HTERT RPE-1 (cell line): ENCODE results near the gene ZBTB46.
"Not testable (repeated sequence)": the region's sequence is repeated elsewhere in the genome, so short reads cannot be mapped to it uniquely, and the experiment has no call there.

ENCODE experiments used
- in situ Hi-C: fragments of 300-500 bp; cut with MboI; formaldehyde crosslinking; loops from 4 replicates; pipeline ENCODE4 v1.14.3; 2020; ENCODE audit warnings: low sequenced_read_pairs

The ZBTB46 gene

DNA sequence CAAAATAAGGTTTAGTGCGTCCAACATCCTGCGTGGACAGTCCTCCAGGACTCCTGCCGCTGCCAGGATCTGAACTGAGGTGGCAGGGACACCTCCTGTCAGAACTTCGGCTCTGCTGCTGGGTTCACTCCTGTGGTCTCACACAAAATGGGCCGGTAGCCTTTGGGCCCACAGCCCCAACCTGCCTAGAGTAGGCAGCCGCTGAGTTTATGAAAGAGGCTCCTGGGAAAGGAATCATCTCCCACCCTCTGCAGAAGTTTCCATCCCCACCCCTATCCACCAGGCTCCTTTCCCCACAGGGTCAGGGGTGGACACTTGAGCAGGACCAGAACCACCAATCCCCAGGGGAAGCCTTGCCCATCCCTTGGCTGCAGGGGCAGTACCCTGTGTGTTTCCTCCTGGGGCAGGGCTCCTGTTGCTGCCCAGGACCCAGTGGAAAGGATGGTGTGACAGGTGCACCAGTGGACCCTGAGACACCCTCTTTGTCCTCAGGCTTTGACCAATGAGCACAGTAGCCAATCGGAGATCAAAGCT is 28.2 kb upstream of the ZBTB46 start:
- in situ Hi-C loops: no loop called here

DNA sequence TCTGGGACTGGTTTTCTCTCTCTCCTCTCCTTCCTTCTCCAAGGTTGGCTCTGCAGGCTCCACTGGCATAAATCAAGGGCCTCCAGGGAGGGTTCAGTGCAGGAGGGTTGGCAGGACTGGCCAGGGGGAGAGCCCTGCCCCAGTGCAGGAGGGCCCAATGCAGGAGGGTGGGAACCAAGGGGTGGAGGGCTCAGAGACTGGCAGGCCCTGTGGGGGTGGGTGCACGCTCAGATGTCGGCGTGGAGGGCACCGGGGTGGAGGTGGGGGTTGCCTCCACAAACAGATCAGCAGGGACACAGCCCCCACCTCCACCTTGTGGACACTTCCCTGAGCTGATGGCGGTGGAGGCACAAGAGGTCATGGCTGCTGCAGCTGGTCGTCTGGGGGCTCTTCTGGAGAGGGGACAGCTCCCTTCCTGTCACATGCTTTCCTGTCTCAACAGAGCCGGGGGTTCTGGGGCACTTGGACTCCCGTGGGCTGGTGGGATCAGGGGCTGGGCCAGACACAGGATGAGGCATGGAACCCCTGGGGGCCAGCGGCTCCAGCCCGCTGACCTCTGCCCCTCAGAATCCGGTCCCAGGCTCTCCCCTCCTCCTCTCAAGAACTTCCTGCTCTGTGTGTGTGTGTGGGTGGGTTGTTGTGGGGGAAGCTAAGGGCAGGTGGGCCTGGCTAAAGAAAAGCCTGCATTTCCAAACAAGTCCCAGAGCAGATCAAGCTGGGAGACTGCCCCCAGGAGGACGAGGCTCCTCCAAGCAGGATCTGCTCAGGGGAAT is 27.5 kb upstream of the ZBTB46 start:
- in situ Hi-C loops: no loop called here

DNA sequence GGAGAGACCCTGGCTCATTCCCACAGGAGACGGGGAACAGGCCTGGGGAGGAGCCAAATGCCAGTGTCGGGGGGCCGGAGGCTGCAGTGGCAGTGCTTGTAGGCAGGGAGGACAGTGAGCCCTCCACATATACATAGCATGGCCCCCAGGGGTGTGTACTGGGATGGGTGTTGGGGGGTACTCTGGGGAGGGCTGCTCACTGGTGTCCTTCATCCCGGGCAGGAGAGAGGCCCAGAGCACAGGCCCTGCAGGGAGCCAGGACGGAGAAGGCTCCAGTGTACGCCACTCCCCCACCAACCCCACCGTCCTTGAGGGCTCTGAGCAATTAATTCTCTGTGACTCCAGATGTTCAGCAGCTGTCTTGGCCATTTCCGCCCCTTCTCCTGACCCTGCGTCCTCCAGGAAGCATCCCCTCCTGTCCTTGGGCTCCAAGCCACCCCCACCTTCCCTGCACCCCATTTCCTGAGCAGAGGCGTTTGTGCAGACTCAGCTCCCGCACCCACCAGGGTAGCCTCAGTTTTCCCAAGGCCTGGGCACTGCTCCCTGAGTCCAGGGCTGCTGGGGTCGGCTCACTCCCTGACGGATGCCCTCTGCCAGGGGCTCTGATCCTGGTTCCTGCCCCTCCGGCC is 26.8 kb upstream of the ZBTB46 start:
- in situ Hi-C loops: no loop called here

DNA sequence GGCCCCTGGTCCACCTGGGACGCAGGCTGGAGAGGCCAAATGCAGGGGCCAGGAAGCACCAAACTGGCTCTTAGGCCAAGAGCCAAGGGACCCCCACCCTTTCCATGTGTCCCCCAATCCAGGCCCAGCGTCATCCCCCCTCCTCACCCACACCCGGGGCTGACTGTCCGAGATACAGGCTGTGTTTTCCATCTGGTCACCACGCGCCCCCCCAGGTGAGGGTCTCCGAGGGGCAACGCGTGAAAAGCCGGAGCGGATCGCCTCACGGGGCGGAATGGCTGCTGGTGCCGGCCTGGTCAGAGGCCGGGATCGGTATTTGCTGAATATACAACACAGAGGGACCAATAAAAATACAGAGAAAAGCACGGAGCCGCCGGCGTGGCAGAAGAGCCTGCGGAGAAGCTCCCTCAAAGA is 25.0 kb upstream of the ZBTB46 start:
- in situ Hi-C loops: no loop called here

DNA sequence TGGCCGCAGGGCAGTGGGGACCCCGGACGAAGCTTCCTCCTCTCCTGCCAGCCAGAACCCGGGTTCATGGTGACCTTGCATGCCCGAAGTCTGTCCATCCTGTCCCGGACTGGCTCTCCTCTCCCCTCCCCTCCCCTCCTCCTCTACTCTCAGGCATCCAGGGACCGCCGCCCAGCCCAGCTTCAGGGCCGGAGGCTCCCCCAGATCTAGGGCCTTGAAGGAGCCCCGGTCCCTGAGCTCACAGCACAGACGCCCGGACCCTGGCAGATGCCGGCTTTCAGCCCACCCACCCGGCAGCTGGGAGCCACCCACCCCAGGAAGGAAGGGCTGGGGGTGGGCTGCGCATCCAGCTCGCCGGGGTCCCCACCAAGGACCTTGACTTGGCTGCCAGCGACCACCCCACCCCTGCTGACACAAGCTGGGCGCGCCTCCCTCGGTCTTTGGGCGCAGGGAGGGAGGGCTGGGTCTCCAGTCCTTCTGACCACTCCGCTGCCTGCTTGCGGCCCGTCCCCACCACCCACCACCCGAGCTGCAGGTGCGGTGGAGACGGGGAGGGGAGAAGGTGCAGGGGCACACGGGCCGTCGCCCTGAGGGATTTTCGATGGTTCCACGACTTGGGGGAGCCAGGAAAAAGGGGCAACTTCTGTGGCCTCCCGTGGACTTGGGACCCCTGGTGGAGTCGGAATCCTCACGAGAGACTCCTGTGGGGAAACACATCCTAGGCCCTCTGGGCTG is 24.5 kb upstream of the ZBTB46 start:
- in situ Hi-C loops: no loop called here

DNA sequence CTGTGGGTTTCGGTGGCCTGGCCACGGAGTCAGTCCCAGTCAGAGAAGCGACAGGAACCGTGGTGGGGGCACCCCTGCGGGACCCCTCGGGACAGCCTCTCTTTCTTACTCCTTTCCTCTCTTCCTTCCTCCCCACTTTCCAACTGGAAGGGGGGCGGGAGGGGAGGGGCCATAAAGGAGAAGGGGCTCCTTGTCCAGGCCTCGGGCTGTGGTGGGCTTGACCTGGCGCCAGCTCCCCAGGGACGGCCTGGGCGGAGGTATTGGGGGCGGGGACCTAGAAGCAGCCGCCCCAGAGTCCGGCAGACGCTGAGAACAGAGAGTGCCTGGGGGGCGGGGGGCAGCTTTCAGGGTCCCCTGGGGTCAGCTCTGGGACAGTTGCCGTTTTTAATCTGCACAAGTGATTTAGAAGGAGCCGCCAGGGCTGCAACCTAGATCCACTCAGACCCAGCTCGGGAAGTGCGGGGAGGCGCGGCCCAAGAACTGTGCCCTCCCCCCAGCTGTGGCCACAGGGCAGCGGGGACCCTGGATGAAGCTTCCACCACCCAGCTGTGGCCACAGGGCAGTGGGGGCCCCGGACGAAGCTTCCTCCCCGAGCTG is 23.8 kb upstream of the ZBTB46 start:
- in situ Hi-C loops: no loop called here

DNA sequence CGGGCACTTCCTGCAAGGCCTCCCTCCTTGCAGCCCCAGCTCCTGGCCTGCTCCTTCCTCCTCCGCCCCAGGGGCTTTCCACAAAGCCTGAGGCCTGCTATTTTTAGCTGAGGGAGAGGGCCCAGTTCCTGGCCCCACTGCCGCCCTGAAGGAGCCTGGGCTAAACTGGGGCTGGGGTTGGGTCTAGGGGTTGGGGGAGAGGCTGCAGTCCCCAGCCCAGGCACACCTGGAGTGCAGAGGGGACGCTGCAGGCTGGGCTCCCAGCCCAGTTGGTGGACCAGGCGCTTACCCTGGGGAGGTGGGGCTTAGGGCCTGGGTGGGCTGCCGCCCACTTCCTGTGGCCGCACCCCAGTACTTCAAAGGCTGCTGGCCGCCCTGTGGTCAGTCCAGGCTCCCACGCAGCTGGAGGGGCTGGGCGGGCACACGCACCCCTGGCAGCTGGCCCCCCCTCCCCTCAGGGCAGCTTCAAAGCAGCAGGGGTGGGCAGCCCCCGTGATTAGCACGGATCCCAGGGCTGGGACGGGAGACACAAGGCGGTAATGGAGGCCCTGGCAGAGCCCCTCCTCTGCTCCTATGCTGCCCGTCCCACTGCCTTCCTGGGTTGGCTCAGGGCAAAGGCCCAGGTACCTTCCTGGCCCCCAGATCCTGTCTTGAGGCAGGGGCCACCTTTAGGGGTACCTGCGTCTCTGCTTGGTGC is 23.2 kb upstream of the ZBTB46 start:
- in situ Hi-C loops: no loop called here

DNA sequence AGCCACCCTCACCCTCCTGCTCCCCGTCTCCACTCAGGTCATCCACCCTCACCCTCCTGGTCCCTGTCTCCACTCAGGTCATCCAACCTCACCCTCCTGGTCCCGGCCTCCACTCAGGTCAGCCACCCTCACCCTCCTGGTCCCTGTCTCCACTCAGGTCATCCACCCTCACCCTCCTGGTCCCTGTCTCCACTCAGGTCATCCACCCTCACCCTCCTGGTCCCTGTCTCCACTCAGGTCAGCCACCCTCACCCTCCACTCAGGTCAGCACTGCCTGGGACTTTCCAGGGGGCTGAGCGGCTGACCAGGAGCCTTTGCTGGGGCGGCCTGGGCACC is 22.6 kb upstream of the ZBTB46 start:
- in situ Hi-C loops: not testable (repeated sequence)

DNA sequence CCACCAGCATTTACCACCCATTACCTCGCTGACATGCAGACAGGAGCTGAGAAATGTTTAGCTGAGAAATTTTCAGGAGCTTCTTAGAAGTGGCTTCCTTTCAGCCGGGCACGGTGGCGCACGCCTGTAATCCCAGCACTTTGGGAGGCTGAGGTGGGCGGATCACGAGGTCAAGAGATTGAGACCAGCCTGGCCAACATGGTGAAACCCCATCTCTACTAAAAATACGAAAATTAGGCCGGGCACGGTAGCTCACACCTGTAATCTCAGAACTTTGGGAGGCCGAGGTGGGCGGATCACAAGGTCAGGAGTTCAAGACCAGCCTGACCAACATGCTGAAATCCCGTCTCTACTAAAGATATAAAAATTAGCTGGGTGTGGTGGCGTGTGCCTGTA is 20.5 kb upstream of the ZBTB46 start:
- in situ Hi-C loops: not testable (repeated sequence)

DNA sequence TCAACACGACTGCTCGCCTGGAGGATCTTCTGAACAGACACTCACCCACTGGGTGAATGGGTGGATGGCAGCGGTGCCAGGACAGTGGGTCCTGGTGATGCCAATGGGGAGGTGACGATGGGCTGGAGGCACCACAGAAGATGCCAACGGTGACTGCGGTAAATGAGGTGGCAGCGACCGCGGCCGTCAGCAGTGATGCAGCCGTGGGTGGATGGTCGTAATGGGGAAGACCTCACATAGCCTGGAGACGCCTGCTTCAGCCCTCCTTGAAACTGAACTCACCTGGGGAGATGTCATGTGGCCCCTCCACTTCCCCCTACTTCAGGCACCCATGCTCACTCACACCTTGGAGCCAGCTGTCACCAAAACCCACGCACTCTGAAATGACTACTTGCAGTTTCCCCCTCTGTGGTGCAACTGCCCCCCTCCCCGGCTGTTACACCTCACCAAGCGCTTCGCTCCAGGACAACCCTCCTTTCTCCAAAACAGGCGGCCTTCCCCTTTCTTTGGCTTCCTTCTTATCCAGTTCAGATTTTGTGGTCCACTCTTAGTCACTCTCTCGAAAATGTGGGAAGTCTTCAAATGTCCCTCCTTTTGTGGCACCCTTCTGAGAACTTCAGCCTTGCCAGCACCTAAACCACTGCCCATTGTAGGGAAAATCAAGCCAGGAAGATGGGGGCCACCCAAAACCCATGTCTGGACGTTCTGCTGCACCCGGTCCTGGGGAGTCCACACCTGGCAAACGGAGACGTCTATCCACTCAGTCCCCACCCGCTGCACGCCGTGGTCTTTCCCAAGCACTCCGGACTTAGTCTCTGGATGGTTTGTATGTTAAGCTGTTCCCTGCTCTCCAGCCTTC is 19.9 kb upstream of the ZBTB46 start:
- in situ Hi-C loops: no loop called here

DNA sequence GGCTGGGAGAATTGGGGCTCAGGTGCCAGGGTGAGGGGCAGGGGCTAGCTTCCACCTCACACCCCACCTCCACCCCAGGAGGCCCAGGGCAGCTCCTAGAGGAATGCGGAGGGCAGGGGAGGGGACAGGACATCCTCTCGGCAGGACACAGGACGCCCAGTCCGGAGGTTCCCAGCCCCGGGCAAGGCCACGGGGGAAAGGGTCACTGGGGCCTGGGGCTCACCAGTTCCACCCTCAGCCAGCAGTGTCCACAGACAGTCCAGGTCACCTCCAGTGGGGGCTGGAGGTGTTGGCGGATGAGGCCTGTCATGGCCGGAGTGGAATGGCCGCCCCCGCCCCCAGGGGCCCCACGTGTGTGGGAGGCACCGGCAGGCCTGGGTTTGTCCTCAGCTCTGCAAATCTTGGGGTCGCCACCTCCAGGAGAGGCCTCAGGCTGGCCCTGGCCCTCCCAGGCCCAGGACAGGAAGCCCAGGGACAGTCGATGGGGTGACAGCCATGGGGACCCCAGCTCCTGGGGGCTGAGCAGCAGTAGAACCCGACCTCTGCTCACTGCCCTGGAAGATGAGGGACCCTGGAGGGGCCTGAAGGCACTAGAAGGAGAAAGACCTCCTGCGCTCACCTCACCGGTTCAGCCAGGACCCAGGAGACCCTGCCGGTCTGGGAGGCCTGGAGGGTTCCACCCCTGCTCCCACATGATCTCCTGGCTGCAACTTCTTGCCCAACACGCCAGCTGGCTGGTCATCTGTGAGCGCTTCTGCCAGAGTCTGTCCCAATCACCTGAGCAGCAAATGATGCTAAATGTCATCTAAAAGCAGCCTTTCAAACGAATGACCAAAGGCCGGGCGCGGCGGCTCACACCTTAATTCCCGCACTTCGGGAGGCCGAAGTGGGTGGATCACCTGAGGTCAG is 17.2 kb upstream of the ZBTB46 start:
- in situ Hi-C loops: no loop called here

DNA sequence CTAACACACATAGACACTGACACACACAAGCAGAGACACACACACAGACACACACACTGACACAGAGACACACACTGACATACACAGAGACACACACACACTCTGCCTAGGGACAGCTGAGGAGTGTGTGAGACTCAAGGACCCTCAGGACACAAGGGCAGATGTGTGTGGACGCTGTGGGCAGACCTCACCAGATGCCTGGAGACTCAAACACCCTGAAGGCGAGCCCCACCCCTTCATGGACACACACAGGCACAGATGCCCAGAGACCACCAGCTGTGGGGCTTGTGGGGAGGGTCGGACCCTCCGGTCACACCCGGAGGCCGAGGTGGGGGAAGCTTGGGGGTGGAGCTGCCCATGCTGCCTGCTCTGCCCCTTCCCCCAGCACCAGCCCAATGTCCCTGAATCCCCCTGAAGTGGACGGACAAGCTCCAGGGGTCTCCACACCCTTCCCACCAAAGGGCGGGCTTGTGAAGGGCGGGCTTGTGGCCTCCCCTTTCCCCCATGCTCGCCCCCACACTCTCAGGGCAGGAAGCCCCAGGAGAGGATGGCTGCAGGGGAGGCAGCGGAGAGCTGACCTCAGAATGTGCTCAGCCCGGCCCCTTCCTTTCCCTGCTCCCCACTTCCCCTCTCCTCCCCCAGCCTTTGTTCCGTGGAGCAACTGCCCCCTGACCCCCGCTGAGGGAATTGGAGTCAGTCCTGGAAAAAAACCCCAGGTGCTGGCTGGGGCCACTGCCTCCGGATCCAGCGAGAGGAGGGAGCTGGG is 16.4 kb upstream of the ZBTB46 start:
- in situ Hi-C loops: no loop called here

DNA sequence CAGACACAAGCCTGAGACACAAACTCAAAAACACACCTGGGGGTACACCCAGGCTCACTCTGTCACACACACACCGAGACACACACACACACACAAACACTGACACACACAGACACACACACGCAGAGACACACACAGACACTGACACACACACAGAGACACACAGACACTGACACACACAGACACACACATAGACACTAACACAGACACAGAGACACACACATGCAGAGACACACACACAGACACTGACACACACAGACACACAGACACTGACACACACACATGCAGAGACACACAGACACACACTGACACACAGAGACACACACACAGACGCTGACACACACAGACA is 15.8 kb upstream of the ZBTB46 start:
- in situ Hi-C loops: no loop called here

DNA sequence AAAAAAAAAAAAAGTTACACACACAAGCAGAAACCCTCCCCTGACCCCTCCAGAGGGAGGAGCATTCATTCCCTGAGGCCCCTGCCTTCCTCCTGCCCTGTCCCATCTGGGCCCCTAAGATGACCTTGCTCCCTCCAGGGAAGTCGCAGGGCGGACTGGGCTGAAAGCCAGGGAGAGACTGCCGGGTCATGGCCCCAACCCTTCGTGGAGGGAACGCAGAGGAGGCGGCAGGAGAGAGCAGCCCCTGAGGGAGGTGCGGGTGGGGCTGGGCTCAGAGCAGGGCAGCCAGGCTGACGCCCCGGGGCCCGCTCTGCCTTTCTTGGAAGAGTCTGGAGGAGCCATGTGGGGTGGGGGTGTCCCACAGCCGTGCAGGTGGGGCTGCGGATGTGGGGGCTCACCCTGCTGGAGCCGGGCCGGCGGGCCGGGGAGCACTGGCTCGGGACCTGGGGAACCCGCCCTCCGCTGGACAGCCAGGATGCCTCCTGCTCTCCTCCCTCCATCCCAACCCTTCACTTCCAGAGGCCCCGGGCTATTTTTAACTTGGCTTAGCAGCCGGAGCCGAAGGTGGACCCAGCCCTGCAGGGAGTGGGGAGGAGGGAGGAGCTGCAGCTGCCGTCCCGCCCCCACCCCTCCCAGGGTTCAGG is 15.2 kb upstream of the ZBTB46 start:
- in situ Hi-C loops: no loop called here

DNA sequence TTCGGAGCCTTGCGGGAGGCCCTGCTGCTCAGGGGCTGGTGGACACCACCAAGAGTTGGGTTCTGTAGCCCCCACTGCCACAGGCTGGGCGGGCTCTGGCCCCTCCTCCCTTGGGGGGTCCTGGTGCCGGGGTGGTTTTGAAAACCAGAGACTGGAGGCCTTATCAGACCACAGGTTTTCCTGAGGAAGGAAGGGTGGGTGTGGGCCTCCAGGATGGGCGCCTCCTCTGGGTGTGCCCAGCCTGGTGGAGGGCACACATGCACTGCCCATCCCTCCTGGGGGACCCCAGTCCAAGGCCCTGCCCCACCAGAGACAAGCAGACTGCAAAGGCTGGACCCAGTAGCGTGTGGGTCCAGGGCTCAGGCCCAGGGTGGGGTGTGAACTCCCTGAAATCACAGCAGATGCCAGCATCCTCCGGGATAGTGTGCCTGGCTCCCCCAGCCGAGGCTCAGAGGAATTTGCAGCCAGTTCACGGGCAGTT is 13.5 kb upstream of the ZBTB46 start:
- in situ Hi-C loops: no loop called here

DNA sequence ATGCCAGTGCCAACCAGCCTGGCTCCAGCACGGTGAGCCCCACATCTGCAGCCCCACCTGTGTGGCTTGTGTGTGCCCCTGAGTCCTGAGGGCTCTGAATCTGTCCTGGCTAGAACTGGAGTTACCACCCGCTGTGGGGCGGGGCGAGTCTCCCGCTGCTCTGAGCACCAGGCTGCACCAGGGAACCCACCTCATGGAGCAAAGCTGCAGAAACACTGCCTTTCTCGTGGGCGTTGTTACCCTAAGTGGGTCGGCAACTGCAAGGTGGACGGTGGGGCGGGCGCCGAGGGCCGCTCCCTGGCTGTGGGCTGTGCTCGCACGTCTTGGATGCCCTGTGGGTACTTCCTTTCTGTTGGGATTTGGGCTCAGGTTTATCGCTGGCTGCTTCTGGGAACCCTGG is 12.7 kb upstream of the ZBTB46 start:
- in situ Hi-C loops: no loop called here

DNA sequence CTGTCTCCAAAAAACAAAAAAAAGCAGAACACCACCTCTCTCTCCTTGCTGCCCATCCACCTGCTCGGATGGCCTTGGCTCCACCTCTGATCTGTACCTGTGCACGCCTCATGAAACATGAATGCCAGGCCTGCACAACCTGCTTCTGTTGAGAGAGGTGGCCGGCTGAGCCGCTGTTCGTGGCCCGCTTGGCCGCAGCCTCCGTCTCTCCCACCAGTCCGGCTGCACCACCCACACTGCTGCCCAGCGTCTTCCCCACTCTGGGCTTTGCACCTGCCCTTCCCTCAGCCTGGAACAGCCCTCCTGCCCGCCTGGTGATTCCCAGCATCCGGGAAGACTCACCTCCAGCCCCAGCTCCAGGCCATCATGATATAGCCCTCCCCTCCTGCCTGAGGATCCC is 12.2 kb upstream of the ZBTB46 start:
- in situ Hi-C loops: no loop called here

DNA sequence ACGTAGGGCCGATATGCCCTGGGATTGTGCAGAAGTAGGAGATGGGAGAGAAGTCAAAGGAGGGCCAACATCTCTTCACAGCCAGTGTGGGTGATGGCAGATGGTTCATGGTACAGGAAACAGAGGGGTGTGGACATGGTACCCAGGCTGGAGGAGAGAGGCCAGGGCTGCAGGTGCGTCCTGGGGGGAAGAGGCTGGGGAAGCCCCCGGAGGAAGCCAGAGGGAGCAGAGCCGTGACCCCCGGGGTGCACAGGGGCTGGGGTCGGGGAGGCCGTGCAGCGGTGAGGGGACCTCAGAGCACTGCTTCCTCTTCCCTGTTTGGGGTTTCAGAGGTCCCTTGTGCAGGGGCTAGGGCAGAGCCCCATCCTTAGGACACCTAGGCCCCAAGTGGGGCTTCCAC is 11.2 kb upstream of the ZBTB46 start:
- in situ Hi-C loops: no loop called here
